GM12892 (cell line): ENCODE results near the gene GDF11.

ENCODE experiments used
- POLR2A ChIP-seq: IDR thresholded peaks from 2 replicates; pipeline ENCODE4 v1.6.1; 2011; ENCODE audit warnings: low read depth, low read length, control low read depth
- POLR2AphosphoS5 ChIP-seq: IDR thresholded peaks from 2 replicates; pipeline ENCODE4 v1.6.1; 2011; ENCODE audit warnings: low read depth, low read length, control low read depth

GRCh38 chr12:55777856-55778255 lies 34.9 kb downstream of the GDF11 start:
- TF ChIP-seq POLR2A (no peak), POLR2AphosphoS5 (no peak)
